ENCODE results near the gene NOD2.
A peak's percentile ranks its signal among the peaks of the same experiment; 100 is the strongest.

Gene NOD2

GRCh38 chr16:50721549-50722404, 28.4 kb downstream of the NOD2 start:
- no peak for TF ChIP-seq CTCF (IDR thresholded peaks at IDR 0.05; ENCODE audit: low read depth, low read length)

DNA sequence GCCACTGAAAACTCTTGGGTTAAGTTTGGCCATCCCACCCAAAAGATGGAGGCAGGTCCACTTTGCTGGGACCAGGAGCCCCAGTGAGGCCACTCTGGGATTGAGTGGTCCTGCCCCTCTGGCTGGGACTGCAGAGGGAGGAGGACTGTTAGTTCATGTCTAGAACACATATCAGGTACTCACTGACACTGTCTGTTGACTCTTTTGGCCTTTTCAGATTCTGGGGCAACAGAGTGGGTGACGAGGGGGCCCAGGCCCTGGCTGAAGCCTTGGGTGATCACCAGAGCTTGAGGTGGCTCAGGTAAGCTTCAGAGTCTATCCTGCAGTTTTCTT, 29.0 kb downstream of the NOD2 start:
- H3K4me3 ChIP-seq (replicated peaks in 1 of 2; ENCODE audit: low read depth in 2 of 2, low read length in 2 of 2) = no peak overlapping the region
- TF ChIP-seq CTCF (IDR thresholded peaks at IDR 0.05; ENCODE audit: low read depth, low read length) = no peak
- DNase-seq (ENCODE audit: low read depth in 2 of 2) = no peak

More at GRCh38 chr16:50721549-50722404, 28.4 kb downstream of the NOD2 start:
- H3K4me3 ChIP-seq (replicated peaks in 1 of 2; ENCODE audit: low read depth in 2 of 2, low read length in 2 of 2) = no peak overlapping the region
- DNase-seq (ENCODE audit: low read depth in 2 of 2) = no peak

DNA sequence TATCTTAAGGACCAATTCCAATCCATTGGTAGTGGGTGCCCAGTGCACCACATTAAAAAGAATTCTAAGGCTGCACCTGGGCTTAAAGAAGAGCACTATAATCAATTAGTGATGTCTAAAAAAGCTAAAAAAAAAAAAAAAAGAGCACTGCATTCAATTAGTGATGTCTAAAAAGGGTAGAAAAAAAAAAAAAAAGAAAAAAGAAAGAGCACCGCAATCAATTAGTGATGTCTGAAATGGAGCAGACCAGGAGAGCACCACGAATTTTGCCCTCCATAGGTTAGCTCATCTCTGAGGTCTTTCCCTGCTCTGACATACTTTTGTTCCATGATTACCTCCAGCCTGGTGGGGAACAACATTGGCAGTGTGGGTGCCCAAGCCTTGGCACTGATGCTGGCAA, 29.6 kb downstream of the NOD2 start:
- no peak overlapping the region for H3K4me3 ChIP-seq (replicated peaks in 1 of 2; ENCODE audit: low read depth in 2 of 2, low read length in 2 of 2)
- DNase-seq (ENCODE audit: low read depth in 2 of 2) = no peak
- TF ChIP-seq CTCF (IDR thresholded peaks at IDR 0.05; ENCODE audit: low read depth, low read length) = no peak

- TF ChIP-seq CTCF (IDR thresholded peaks at IDR 0.05; ENCODE audit: low read depth, low read length) = no peak
- peak in 1 of 2 donors; percentile 24 for DNase-seq (ENCODE audit: low read depth in 2 of 2)
- H3K4me3 ChIP-seq (replicated peaks in 1 of 2; ENCODE audit: low read depth in 2 of 2, low read length in 2 of 2) = no peak overlapping the region
These were observed 30.9 kb downstream of the NOD2 start for GRCh38 chr16:50724306-50724705.

- DNase-seq (ENCODE audit: low read depth in 2 of 2) = no peak
- TF ChIP-seq CTCF (IDR thresholded peaks at IDR 0.05; ENCODE audit: low read depth, low read length) = no peak
- no peak overlapping the region for H3K4me3 ChIP-seq (replicated peaks in 1 of 2; ENCODE audit: low read depth in 2 of 2, low read length in 2 of 2)
These were observed 38.0 kb downstream of the NOD2 start for GRCh38 chr16:50731130-50731988.

- TF ChIP-seq CTCF (IDR thresholded peaks at IDR 0.05; ENCODE audit: low read depth, low read length) = no peak
- no peak overlapping the region for H3K4me3 ChIP-seq (replicated peaks in 1 of 2; ENCODE audit: low read depth in 2 of 2, low read length in 2 of 2)
- DNase-seq (ENCODE audit: low read depth in 2 of 2) = no peak
These were observed 38.8 kb downstream of the NOD2 start for GRCh38 chr16:50731989-50732832.

Measured in cardiac fibroblast (primary cell).